ENCODE data around the gene COBLL1. TPM values are rescaled to one million over a fixed set of nuclear protein-coding genes. Genes with fewer than 3 reads are reported as not detected.

COBLL1 gene
- total RNA-seq, 1 experiment from 2014 or later: 0.04 TPM

GRCh38 chr2:164667566-164667965 is 174.1 kb downstream of the COBLL1 start:
- no peak overlapping the region for H3K27ac ChIP-seq (ENCODE audit: low read length)
- H3K36me3 ChIP-seq (ENCODE audit: insufficient read depth, low read length): no peaks in the 10 kb centered on the region
- no peak for DNase-seq
- no peak overlapping the region for H3K9ac ChIP-seq (ENCODE audit: low read length)
- H4K20me1 ChIP-seq (ENCODE audit: insufficient read depth, low read depth, low read length): no peaks in the 10 kb centered on the region
- no peaks in the 10 kb centered on the region for H3K79me2 ChIP-seq (ENCODE audit: low read length)
- H3K27me3 ChIP-seq (ENCODE audit: low read length): no peaks in the 10 kb centered on the region
- 0 out of 2 replicates have a peak, but pooled peaks cover 4% of the 10 kb centered on the region for H3K9me2 ChIP-seq (replicated peaks; ENCODE audit: insufficient read depth, low read length)
- no peak overlapping the region for H3K4me2 ChIP-seq (ENCODE audit: low read depth, low read length, poor library complexity, severe bottlenecking)
- no peaks in the 10 kb centered on the region for H3K4me1 ChIP-seq (ENCODE audit: low read length)
- H2AFZ ChIP-seq (ENCODE audit: low read length): no peak overlapping the region
- H3K9me3 ChIP-seq (ENCODE audit: low read length): no peaks in the 10 kb centered on the region; the same call in 1 of the 2 replicates
- H3K4me3 ChIP-seq (ENCODE audit: low read length): no peak overlapping the region

GRCh38 chr2:164664070-164664469 is 177.6 kb downstream of the COBLL1 start:
- Histone ChIP-seq H2AFZ (ENCODE audit: low read length) (no peak overlapping the region), H3K27me3 (ENCODE audit: low read length) (no peaks in the 10 kb centered on the region), H3K4me2 (ENCODE audit: low read depth, low read length, poor library complexity, severe bottlenecking) (no peak overlapping the region), H3K27ac (ENCODE audit: low read length) (no peak overlapping the region), H3K79me2 (ENCODE audit: low read length) (no peaks in the 10 kb centered on the region), H3K4me1 (ENCODE audit: low read length) (no peaks in the 10 kb centered on the region), H3K9ac (ENCODE audit: low read length) (no peak overlapping the region), H3K9me2 (replicated peaks; ENCODE audit: insufficient read depth, low read length) (0 out of 2 replicates have a peak, but pooled peaks cover 4% of the 10 kb centered on the region), H3K9me3 (ENCODE audit: low read length) (peaks cover 6% of the 10 kb centered on the region), H3K36me3 (ENCODE audit: insufficient read depth, low read length) (no peaks in the 10 kb centered on the region), H4K20me1 (ENCODE audit: insufficient read depth, low read depth, low read length) (no peaks in the 10 kb centered on the region), H3K4me3 (ENCODE audit: low read length) (no peak overlapping the region)
- no peak for DNase-seq

GRCh38 chr2:164662868-164663631 is 178.6 kb downstream of the COBLL1 start:
- H2AFZ ChIP-seq (ENCODE audit: low read length): no peak overlapping the region
- H3K9me2 ChIP-seq (replicated peaks; ENCODE audit: insufficient read depth, low read length): 0 out of 2 replicates have a peak, but pooled peaks cover 4% of the 10 kb centered on the region
- no peak overlapping the region for H3K9ac ChIP-seq (ENCODE audit: low read length)
- no peaks in the 10 kb centered on the region for H3K4me1 ChIP-seq (ENCODE audit: low read length)
- no peaks in the 10 kb centered on the region for H3K79me2 ChIP-seq (ENCODE audit: low read length)
- H3K4me3 ChIP-seq (ENCODE audit: low read length): no peak overlapping the region
- H3K4me2 ChIP-seq (ENCODE audit: low read depth, low read length, poor library complexity, severe bottlenecking): no peak overlapping the region
- no peak for DNase-seq
- no peaks in the 10 kb centered on the region for H3K27me3 ChIP-seq (ENCODE audit: low read length)
- peaks cover 6% of the 10 kb centered on the region for H3K9me3 ChIP-seq (ENCODE audit: low read length)
- H3K36me3 ChIP-seq (ENCODE audit: insufficient read depth, low read length): no peaks in the 10 kb centered on the region
- H4K20me1 ChIP-seq (ENCODE audit: insufficient read depth, low read depth, low read length): no peaks in the 10 kb centered on the region
- no peak overlapping the region for H3K27ac ChIP-seq (ENCODE audit: low read length)

GRCh38 chr2:164662066-164662465 is 179.6 kb downstream of the COBLL1 start:
- H3K9me3 ChIP-seq (ENCODE audit: low read length): peaks cover 6% of the 10 kb centered on the region
- H3K79me2 ChIP-seq (ENCODE audit: low read length): no peaks in the 10 kb centered on the region
- H3K9me2 ChIP-seq (replicated peaks; ENCODE audit: insufficient read depth, low read length): 0 out of 2 replicates have a peak, but pooled peaks cover 4% of the 10 kb centered on the region
- no peak for DNase-seq
- no peaks in the 10 kb centered on the region for H3K27me3 ChIP-seq (ENCODE audit: low read length)
- no peak overlapping the region for H3K4me2 ChIP-seq (ENCODE audit: low read depth, low read length, poor library complexity, severe bottlenecking)
- no peaks in the 10 kb centered on the region for H4K20me1 ChIP-seq (ENCODE audit: insufficient read depth, low read depth, low read length)
- no peak overlapping the region for H3K9ac ChIP-seq (ENCODE audit: low read length)
- H2AFZ ChIP-seq (ENCODE audit: low read length): no peak overlapping the region
- H3K4me1 ChIP-seq (ENCODE audit: low read length): no peaks in the 10 kb centered on the region
- H3K4me3 ChIP-seq (ENCODE audit: low read length): no peak overlapping the region
- no peaks in the 10 kb centered on the region for H3K36me3 ChIP-seq (ENCODE audit: insufficient read depth, low read length)
- no peak overlapping the region for H3K27ac ChIP-seq (ENCODE audit: low read length)

- Histone ChIP-seq H3K27me3 (ENCODE audit: low read length) (no peaks in the 10 kb centered on the region), H3K36me3 (ENCODE audit: insufficient read depth, low read length) (no peaks in the 10 kb centered on the region), H3K27ac (ENCODE audit: low read length) (no peak overlapping the region), H3K79me2 (ENCODE audit: low read length) (no peaks in the 10 kb centered on the region), H3K4me3 (ENCODE audit: low read length) (no peak overlapping the region), H3K4me1 (ENCODE audit: low read length) (no peaks in the 10 kb centered on the region), H3K4me2 (ENCODE audit: low read depth, low read length, poor library complexity, severe bottlenecking) (no peak overlapping the region), H3K9me2 (replicated peaks; ENCODE audit: insufficient read depth, low read length) (0 out of 2 replicates have a peak, but pooled peaks cover 2% of the 10 kb centered on the region), H3K9ac (ENCODE audit: low read length) (no peak overlapping the region), H3K9me3 (ENCODE audit: low read length) (peaks cover 6% of the 10 kb centered on the region), H4K20me1 (ENCODE audit: insufficient read depth, low read depth, low read length) (no peaks in the 10 kb centered on the region), H2AFZ (ENCODE audit: low read length) (no peak overlapping the region)
- no peak for DNase-seq
These were observed 180.3 kb downstream of the COBLL1 start for GRCh38 chr2:164661349-164661748.

GRCh38 chr2:164657129-164657528 is 184.5 kb downstream of the COBLL1 start:
- H3K9me3 ChIP-seq (ENCODE audit: low read length): peaks cover 3% of the 10 kb centered on the region; the same call in 1 of the 2 replicates
- no peak for DNase-seq
- no peak overlapping the region for H2AFZ ChIP-seq (ENCODE audit: low read length)
- no peak overlapping the region for H3K9ac ChIP-seq (ENCODE audit: low read length)
- H4K20me1 ChIP-seq (ENCODE audit: insufficient read depth, low read depth, low read length): no peaks in the 10 kb centered on the region
- no peak overlapping the region for H3K4me3 ChIP-seq (ENCODE audit: low read length)
- no peak overlapping the region for H3K4me2 ChIP-seq (ENCODE audit: low read depth, low read length, poor library complexity, severe bottlenecking)
- no peaks in the 10 kb centered on the region for H3K27me3 ChIP-seq (ENCODE audit: low read length)
- no peaks in the 10 kb centered on the region for H3K36me3 ChIP-seq (ENCODE audit: insufficient read depth, low read length)
- no peaks in the 10 kb centered on the region for H3K9me2 ChIP-seq (replicated peaks; ENCODE audit: insufficient read depth, low read length)
- H3K4me1 ChIP-seq (ENCODE audit: low read length): no peaks in the 10 kb centered on the region
- H3K27ac ChIP-seq (ENCODE audit: low read length): no peak overlapping the region
- H3K79me2 ChIP-seq (ENCODE audit: low read length): no peaks in the 10 kb centered on the region

GRCh38 chr2:164655750-164656149 is 185.9 kb downstream of the COBLL1 start:
- Histone ChIP-seq H3K27ac (ENCODE audit: low read length) (no peak overlapping the region), H3K9me3 (ENCODE audit: low read length) (peaks cover 3% of the 10 kb centered on the region; the same call in 1 of the 2 replicates), H3K4me3 (ENCODE audit: low read length) (no peak overlapping the region), H3K79me2 (ENCODE audit: low read length) (no peaks in the 10 kb centered on the region), H3K27me3 (ENCODE audit: low read length) (no peaks in the 10 kb centered on the region), H3K4me1 (ENCODE audit: low read length) (no peaks in the 10 kb centered on the region), H3K9me2 (replicated peaks; ENCODE audit: insufficient read depth, low read length) (no peaks in the 10 kb centered on the region), H4K20me1 (ENCODE audit: insufficient read depth, low read depth, low read length) (no peaks in the 10 kb centered on the region), H3K36me3 (ENCODE audit: insufficient read depth, low read length) (no peaks in the 10 kb centered on the region), H2AFZ (ENCODE audit: low read length) (no peak overlapping the region), H3K9ac (ENCODE audit: low read length) (no peak overlapping the region), H3K4me2 (ENCODE audit: low read depth, low read length, poor library complexity, severe bottlenecking) (no peak overlapping the region)
- no peak for DNase-seq

GRCh38 chr2:164655336-164655735 is 186.3 kb downstream of the COBLL1 start:
- no peaks in the 10 kb centered on the region for H3K36me3 ChIP-seq (ENCODE audit: insufficient read depth, low read length)
- no peak overlapping the region for H3K4me3 ChIP-seq (ENCODE audit: low read length)
- no peak overlapping the region for H3K4me2 ChIP-seq (ENCODE audit: low read depth, low read length, poor library complexity, severe bottlenecking)
- H3K9me2 ChIP-seq (replicated peaks; ENCODE audit: insufficient read depth, low read length): no peaks in the 10 kb centered on the region
- H3K27ac ChIP-seq (ENCODE audit: low read length): no peak overlapping the region
- no peak overlapping the region for H3K9ac ChIP-seq (ENCODE audit: low read length)
- no peaks in the 10 kb centered on the region for H3K9me3 ChIP-seq (ENCODE audit: low read length)
- no peaks in the 10 kb centered on the region for H3K79me2 ChIP-seq (ENCODE audit: low read length)
- no peaks in the 10 kb centered on the region for H3K4me1 ChIP-seq (ENCODE audit: low read length)
- no peaks in the 10 kb centered on the region for H3K27me3 ChIP-seq (ENCODE audit: low read length)
- no peak for DNase-seq
- no peak overlapping the region for H2AFZ ChIP-seq (ENCODE audit: low read length)
- H4K20me1 ChIP-seq (ENCODE audit: insufficient read depth, low read depth, low read length): no peaks in the 10 kb centered on the region
